Pancreas (tissue), 10 donors: ENCODE results near the gene IPO13. TPM values are rescaled to one million over a fixed set of nuclear protein-coding genes. Genes with fewer than 3 reads are reported as not detected.

Experiments used
- ATAC-seq, 4 donors: fragments of 200-7000 bp; cut with Tn5 transposase; one replicate each; pipeline versions ENCODE4 v1.8.0 to v1.9.1; 2020; ENCODE audit warnings: mild to moderate bottlenecking in 4 of 4, moderate library complexity in 4 of 4
- DNase-seq, 6 donors: peaks; one replicate each; pipeline ENCODE4 v3.0.0-alpha.2; 2020
- FAIRE-seq: peaks from 2 replicates; lab custom pipeline; 2012; peaks lifted over from hg19 to GRCh38; lab: Jason Lieb, UNC
- H3K27ac ChIP-seq, 4 donors: fragments of 200-600 bp; sonication (generic); 1 replicate in 3 of 4; 2 replicates in 1 of 4; pipeline versions ENCODE4 v1.5.0 to v1.8.0; 2020
- H3K27me3 ChIP-seq, 4 donors: fragments of 200-600 bp; one replicate each; pipeline ENCODE4 v1.8.0; 2021
- H3K36me3 ChIP-seq, 3 donors: fragments of 200-600 bp; sonication (generic) in 1 of 3; one replicate each; pipeline versions ENCODE4 v1.5.0 to v1.8.0; 2020 to 2021
- H3K4me1 ChIP-seq, 3 donors: fragments of 200-600 bp; one replicate each; pipeline ENCODE4 v1.8.0; 2021
- H3K4me3 ChIP-seq, 4 donors: fragments of 200-600 bp; sonication (generic) in 2 of 4; one replicate each; pipeline versions ENCODE4 v1.5.0 to v1.8.0; 2020 to 2021
- H3K9me3 ChIP-seq, 4 donors: fragments of 200-600 bp; one replicate each; pipeline ENCODE4 v1.8.0; 2021
- WGBS, 2 donors: extraction: QIAGEN DNeasy Blood & Tissue Kit; methylation state at CpG; one replicate each; pipeline ENCODE4 v1.1.7; 2013; 5-methylcytosine and 5-hydroxymethylcytosine counted together
- intact Hi-C, 3 donors: fragments of 100-400 bp; cut with DNase I; formaldehyde crosslinking; loops; one replicate each; pipeline versions ENCODE4 v1.11.1 to v1.14.2; 2022
- polyA plus RNA-seq, 2 donors: library from polyadenylated mRNA; stranded (reverse); fragments of 200-250 nt; gene quantifications; one replicate each; pipeline ENCODE4 v1.2.3, GENCODE V29; 2013
- total RNA-seq, 6 donors: library from RNA; stranded (reverse); fragmentation: NEBNext Ultra II Directional in 4 of 6; extraction: Animal tissue kit (Norgen Biotek cat#: 25700) in 4 of 6; gene quantifications; one replicate each; pipeline versions ENCODE4 v1.2.1 to v1.2.4, GENCODE V29; 2021 to 2023
- TF ChIP-seq, protein P1 (sequence below), 4 donors: fragments of 200-600 bp; sonication (generic) in 3 of 4; IDR thresholded peaks; one replicate each; pipeline versions ENCODE4 v1.5.0 to v1.8.0; 2021; ENCODE audit warnings: antibody characterized with exemption in 4 of 4
- donor health status: healthy with polysubstance abuse.
- donor health status: DM: no; HTN: no; CAD: no; lungs with moderate emphysema.
- donor health status: DM: no; HTN: no; CAD: no.
- donor health status: control.
- donor health status: control.
- donor health status: Bipolar disorder and iron deficiency.
- donor health status: DM: yes; HTN: yes; CAD: no.
- donor health status: DM: no; HTN: no; CAD: no.
- donor health status: DM: no; HTN: no; CAD: no.
- donor health status: DM: yes; HTN: yes; CAD: no.

Gene IPO13
- total and polyA plus RNA-seq, 8 donors = 6.7 to 24.3 (median 10.6) TPM

DNA sequence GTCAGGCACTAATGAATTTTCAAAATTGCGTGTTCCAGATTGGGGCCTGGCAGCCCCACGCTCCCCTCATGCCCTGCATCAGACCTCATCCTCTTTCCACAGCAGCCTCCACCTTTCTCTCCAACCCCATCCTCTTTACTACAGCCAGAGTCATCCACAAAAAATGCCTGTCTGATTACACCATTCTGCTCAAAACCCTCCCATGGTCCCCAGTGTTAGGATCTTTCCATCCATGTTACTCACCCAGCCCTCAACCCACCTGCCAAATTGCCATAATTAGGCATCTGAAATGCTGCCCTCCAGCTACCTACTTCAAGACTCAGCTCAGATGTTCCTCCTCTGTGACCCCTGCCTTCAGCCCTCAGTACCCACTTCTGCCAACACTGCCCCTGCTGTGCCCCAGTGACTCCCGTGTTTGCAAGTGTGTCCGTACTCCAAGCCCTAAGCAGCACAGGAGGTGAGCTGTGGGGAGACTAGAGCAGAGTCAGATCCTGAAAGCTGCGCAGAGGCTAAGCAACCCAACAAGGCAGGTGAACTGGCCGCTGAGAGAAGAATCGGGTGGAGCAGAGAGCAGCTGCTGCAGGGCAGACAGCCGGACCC, 13.9 kb upstream of the IPO13 start:
- peak in 2 of 4 donors; percentile 0 for ATAC-seq
- peak overlapping the region in 3 of 4 donors; percentile 18 to 51 (median 40) for H3K4me3 ChIP-seq
- intact Hi-C loops = loop anchor here in 2 of 3 donors (10.0 kb wide), 2 partner anchors 168 to 178 kb away; no protein-coding TSS in a partner anchor

DNA sequence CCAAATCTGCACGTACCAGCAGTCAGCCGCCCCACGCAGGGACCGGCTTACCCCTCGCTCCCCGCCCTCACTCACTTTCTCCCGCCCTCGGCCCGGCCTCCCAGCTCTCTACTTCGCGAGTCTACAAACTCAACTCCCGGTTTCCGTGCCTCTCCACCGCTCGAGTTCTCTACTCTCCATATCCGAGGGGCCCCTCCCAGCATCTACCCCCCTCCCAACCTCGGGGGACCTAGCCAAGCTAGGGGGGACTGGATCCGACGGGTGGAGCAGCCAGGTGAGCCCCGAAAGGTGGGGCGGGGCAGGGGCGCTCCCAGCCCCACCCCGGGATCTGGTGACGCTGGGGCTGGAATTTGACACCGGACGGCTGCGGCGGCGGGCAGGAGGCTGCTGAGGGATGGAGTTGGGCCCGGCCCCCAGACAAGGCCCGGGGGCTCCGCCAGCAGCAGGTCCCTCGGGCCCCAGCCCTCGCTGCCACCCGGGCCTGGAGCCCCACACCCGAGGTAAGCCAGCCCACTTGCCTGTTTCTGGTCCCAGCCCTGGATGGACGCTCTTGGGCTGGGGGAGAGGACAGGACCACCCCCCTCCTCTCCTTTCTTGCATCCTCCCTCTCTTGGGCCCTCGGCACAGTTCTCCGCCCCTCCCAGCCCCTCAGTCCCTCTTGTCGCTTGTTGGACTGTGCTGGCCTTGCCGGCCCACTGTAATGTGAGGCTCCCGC, 13.2 kb upstream of the IPO13 start, which contains the start of gene ARTN:
TSS of gene ARTN (plus strand) at position 416 of the 715 bp plus-strand sequence. CDS start 1,856 bp downstream, outside the sequence.
- TF ChIP-seq, protein P1, sequence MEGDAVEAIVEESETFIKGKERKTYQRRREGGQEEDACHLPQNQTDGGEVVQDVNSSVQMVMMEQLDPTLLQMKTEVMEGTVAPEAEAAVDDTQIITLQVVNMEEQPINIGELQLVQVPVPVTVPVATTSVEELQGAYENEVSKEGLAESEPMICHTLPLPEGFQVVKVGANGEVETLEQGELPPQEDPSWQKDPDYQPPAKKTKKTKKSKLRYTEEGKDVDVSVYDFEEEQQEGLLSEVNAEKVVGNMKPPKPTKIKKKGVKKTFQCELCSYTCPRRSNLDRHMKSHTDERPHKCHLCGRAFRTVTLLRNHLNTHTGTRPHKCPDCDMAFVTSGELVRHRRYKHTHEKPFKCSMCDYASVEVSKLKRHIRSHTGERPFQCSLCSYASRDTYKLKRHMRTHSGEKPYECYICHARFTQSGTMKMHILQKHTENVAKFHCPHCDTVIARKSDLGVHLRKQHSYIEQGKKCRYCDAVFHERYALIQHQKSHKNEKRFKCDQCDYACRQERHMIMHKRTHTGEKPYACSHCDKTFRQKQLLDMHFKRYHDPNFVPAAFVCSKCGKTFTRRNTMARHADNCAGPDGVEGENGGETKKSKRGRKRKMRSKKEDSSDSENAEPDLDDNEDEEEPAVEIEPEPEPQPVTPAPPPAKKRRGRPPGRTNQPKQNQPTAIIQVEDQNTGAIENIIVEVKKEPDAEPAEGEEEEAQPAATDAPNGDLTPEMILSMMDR (IDR thresholded peaks at IDR 0.05) = no peak
- Histone ChIP-seq H3K27me3 (no peaks in the 10 kb centered on the region), H3K9me3 (no peaks in the 10 kb centered on the region), H3K4me3 (peak within 1 kb of the TSS in 3 of 4 donors; percentile 18 to 51 (median 40)), H3K27ac (peak within 1 kb of the TSS in 1 of 4 donors; percentile 9), H3K4me1 (peaks cover 6 to 9% (median 8%) of the 10 kb centered on the region in 3 donors), H3K36me3 (no peaks in the 10 kb centered on the region)
- DNase-seq (peak; percentile 43 to 84 (median 60)), FAIRE-seq (no peak), ATAC-seq (peak; percentile 48 to 67 (median 54))
- intact Hi-C loops = loop anchor here in 2 of 3 donors (10.0 kb wide), 2 partner anchors 169 to 179 kb away; no protein-coding TSS in a partner anchor
- 1 to 2% methylated on average over 31 to 42 of the region's 42 CpGs for WGBS, 2 donors

More for the DNA sequence above, 13.9 kb upstream of the IPO13 start:
- peaks cover 6 to 9% (median 8%) of the 10 kb centered on the region in 3 donors for H3K4me1 ChIP-seq
- no peaks in the 10 kb centered on the region for H3K27me3 ChIP-seq
- DNase-seq (no peak), FAIRE-seq (no peak)
- H3K36me3 ChIP-seq = no peaks in the 10 kb centered on the region
- TF ChIP-seq, protein P1 (IDR thresholded peaks at IDR 0.05) = no peak
- 20 to 26% methylated on average over 7 to 8 of the region's 8 CpGs for WGBS, 2 donors
- no peak overlapping the region for H3K27ac ChIP-seq
- no peaks in the 10 kb centered on the region for H3K9me3 ChIP-seq

DNA sequence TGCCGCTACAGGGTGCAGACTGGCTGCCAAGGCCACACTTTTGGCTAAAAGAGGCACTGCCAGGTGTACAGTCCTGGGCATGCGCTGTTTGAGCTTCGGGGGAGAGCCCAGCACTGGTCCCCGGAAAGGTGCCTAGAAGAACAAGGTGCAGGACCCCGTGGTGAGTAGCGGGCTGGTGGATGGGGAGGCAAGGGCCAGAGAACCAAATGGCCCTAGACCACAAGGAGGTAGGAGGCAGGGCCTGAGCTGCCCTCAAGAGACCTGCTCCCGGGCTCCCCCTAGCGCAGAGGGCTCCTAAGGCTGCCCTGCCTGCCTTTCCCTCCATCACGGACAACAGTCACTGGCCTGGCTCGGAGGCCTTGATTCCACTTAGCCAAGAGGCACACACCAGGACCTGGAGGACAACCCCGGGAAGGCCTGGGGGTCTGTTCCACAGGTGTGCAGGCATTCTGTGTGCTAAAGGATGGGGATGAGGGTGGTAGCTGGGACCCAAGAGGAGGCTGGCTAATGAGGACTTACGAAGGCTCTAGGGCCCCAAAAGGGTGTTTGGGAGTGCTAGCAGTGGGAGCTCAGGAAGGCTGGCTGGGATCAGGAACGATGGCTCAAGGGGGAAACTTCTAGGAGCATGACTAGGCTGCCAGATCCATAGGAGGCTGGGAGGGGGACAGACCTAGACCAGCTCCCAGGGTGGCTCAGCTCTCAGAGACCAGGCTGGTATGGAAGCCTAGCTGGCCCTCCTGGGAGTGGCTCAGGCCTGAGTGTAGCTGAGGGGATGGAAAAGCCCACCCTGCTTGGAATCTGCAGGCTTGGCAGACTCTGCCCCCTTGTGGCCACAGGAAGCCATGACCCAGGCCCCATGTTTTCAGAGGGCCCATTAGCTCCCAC, 12.4 kb upstream of the IPO13 start:
- H3K4me3 ChIP-seq = peak overlapping the region in 2 of 4 donors; percentile 40 to 51
- intact Hi-C loops = loop anchor here in 2 of 3 donors (10.0 kb wide), 2 partner anchors 170 to 180 kb away; no protein-coding TSS in a partner anchor
- no peaks in the 10 kb centered on the region for H3K9me3 ChIP-seq
- H3K36me3 ChIP-seq = no peaks in the 10 kb centered on the region
- no peaks in the 10 kb centered on the region for H3K27me3 ChIP-seq
- WGBS, 2 donors = 24 to 27% methylated on average over 12 to 13 of the region's 13 CpGs
- FAIRE-seq (no peak), DNase-seq (peak; percentile 68 to 91 (median 80)), ATAC-seq (peak; percentile 70 to 76 (median 74))
- peaks cover 6 to 9% (median 8%) of the 10 kb centered on the region in 3 donors for H3K4me1 ChIP-seq
- H3K27ac ChIP-seq = peak overlapping the region in 1 of 4 donors; percentile 9
- TF ChIP-seq, protein P1 (IDR thresholded peaks at IDR 0.05) = peak; percentile 34 to 74 (median 70)

DNA sequence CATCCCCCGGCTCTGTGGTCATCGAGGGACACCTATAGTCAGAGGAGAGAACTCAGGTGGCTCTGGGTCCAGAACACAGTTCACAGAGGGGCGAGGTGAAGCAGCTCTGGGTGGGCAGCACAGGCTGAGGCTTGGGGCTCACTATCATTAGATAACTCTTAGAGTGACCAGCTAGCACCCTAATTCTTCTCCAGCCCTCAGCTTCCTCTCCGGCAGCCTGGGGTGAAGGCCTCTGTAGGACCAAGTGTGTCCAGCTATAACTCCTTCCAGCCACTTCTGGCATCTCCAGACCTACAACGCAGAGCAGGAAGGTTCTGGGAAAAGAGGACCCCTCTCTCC, 11.8 kb upstream of the IPO13 start:
- H3K9me3 ChIP-seq = no peaks in the 10 kb centered on the region
- DNase-seq (no peak), FAIRE-seq (no peak), ATAC-seq (no peak)
- WGBS, 2 donors = 54 to 83% methylated on average over 4 to 5 of the region's 5 CpGs
- TF ChIP-seq, protein P1 (IDR thresholded peaks at IDR 0.05) = no peak
- no peaks in the 10 kb centered on the region for H3K36me3 ChIP-seq
- intact Hi-C loops = loop anchor here in 2 of 3 donors (10.0 kb wide), 2 partner anchors 170 to 180 kb away; no protein-coding TSS in a partner anchor
- H3K4me3 ChIP-seq = no peak overlapping the region
- H3K4me1 ChIP-seq = peaks cover 6 to 9% (median 8%) of the 10 kb centered on the region in 3 donors
- no peak overlapping the region for H3K27ac ChIP-seq
- H3K27me3 ChIP-seq = no peaks in the 10 kb centered on the region
